GM21526 (cell line): Measurements from ENCODE around the gene CDHR1.

Experiments
- ATAC-seq: cut with Tn5 transposase; IDR thresholded peaks from one replicate; pipeline ENCODE4 v1.9.1; 2021; ENCODE audit warnings: moderate library complexity; ENCODE audit not compliant: unreplicated experiment, low FRiP score

Gene CDHR1

GRCh38 chr10:84256510-84257342 lies 62.4 kb downstream of the CDHR1 start:
- peak; percentile 63 for ATAC-seq

DNA sequence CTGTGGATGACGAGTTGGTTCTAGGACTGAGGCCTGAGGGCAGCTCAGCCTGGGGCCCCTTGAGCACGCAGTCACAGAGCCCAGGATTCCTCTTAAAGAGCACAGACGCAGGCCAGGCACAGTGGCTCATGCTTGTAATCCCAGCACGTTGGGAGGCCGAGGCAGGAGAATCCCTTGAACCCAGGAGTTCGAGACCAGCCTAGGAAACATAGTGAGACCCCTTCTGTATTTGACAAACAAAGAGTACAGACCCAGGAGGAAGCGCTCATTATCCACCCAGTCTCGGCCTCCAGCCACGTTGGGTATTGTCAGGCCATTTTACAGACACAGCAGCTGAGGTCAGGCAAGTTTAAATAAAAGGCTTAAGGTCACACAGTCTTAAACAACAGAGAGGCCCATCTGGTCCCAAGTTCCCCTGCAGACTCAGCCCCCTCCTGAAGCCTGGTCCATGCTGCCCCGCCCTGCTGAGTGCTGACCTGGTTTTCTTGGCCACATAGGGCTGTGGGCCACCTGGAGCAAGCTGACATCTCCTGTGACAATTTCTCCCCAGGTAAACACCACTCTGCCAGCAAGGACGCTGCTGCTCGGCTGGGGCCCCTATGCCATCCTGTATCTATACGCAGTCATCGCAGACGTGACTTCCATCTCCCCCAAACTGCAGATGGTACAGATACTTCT lies 63.1 kb downstream of the CDHR1 start:
- no peak for ATAC-seq

DNA sequence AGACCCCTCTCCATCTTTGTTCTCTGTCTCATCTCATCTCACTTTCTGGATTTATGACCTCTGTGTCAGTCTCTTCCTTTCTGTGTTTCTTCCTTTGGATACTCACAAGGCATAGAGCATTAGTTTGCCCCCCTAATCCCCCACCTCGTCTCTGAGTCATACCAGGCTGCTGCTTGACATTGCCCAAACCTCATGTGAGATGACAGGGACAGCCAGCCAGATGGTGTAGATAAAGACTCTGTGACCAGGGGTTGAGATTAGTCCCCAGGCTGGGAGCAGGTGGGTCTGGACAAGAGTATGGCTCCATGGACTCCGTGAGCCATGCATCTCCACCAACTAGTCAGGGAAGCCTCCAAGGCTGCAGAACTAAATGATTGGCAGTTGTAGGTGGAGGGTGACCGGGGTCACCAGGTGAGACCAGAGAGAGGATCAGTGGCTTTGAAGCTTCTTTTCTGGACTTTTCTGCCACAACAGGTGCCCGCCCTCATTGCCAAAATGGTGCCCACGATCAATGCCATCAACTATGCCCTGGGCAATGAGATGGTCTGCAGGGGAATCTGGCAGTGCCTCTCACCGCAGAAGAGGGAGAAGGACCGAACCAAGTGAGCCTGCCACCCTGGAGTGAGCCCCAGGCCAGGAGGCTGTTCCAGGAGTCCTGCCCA lies 63.8 kb downstream of the CDHR1 start:
- no peak for ATAC-seq

DNA sequence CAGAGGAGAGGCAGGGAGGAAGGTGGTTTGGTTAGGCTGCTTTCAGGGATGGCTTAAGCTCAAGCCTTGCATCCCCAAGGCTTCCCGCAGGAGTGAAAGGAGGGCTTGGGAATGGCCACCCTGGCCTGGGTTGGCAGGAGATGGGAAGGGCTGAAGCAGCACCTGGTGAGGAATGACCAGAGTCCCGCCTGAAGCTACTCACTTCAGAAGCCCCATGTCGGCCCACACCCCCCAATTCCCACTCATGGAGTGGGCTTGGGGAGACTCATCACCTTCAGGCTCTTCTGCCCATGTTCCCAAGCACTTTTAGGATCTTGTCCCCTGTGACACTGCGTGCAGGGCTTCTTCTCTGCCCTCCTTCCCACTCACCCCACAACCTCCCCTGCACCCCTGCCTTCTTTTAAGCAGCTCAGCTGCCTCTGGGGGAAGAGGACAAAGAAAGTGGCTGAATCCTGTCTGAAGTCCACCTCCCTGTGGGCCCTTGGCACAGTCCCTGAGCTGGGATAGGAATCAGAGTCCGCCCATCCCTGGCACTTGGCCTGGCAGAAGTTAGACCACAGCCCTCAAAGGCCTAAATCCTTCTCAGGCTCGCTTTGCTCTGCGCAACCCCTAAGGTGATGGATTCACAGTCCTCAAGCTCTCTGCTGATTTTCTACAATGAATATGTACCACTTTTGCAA lies 67.0 kb downstream of the CDHR1 start:
- ATAC-seq: no peak

- ATAC-seq: no peak
These were observed 68.0 kb downstream of the CDHR1 start for GRCh38 chr10:84262190-84262956.

DNA sequence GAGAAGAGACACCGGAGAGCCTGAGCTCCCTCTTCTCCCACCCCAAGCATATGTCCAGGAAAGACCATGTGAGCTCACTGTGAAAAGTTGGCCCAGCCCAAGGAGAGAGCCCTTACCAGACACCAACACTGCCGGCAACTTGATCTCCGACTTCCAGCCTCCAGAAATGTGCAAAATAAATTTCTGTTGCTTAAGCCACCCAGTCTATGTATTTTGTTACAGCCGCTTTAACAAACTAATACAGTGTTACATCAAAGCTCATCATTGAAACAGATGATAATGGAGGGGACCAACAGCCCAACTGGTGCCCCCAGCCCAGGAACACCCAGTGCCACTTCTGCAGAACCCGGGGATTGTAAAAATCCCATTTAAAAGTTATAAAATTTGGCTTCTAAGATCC lies 69.4 kb downstream of the CDHR1 start:
- ATAC-seq: no peak

DNA sequence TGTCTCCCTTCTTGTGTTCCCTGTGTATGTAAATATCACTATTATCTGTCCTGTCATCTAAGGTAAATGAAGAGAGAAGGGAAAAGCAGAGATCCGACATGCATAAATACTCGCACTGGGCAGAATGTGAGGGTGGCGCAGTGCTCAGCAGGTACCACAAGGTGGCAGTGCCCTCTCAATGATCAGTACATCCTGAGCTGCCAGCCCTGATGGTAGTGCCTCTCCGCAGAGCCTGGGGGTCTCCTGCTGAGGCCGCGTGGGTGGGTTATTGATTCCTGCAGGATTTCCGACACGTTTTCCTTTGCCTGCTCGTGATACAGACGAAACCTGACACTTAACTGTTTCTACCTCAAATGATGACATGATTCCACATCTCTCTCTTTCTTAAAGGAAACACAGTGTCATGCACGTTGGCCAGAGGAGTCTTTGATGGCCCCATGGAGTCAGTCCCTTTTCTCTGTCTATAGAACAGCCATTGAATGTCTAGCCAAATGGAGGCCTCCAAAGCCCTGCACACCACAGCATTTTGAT lies 70.3 kb downstream of the CDHR1 start:
- ATAC-seq: peak; percentile 97

GRCh38 chr10:84265418-84265817 lies 71.1 kb downstream of the CDHR1 start:
- no peak for ATAC-seq

DNA sequence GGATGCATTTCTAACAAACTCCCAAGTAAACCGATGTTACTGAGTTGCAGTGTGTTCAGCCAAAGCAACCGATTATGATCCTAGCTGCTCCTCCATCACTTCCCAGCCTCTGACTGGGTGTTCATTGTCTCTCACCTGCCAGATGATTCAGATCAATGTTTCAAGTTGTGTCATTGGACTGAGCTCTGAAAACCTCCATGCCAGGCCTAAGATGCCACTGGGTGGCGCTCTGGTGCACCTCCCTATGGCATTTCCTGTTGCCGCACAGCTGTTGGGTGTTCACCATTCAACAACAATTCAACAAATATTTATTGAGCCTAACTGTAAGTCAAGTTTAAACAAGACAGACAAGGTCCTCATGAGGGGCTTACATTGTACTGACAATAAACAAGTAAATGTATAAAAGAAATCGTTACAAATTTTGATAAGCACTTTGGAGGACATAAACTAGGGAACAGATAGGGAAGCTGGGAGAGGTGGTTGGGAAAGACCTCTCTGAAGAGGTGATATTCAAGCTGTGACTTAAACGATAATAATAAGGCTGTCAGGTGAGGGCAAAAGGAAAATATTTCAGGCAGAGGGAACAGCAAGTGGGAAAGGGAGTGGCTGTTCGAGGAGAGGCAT lies 73.3 kb downstream of the CDHR1 start:
- ATAC-seq: no peak

DNA sequence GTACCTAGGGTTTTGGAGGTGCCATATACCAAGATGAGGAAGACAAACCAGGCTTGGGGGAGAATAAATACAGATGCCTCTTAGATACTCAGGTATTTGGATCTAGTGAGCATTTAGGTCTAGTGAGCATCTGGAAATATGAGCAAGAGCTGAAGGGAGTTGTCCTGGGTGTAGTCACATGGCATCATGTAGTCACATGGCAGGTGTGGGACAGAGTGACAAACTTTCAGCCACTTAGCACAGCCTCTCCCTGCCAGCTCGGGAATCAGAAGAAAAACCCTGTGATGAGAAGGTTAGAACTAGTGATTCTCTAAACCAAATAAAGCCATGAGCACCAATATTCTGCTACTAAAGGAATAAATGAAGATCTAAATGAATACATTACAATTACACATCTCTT lies 74.8 kb downstream of the CDHR1 start:
- ATAC-seq: no peak
